T-helper 1 cell (primary cell): ENCODE results near the gene STYX.

Experiments
- DNase-seq, 5 donors: peaks; one replicate each; pipeline ENCODE4 v3.0.0-alpha.2; 2012 to 2020
- total RNA-seq, 4 donors: gene quantifications; one replicate each; lab custom pipeline; 2026; lab: John Stamatoyannopoulos, UW

The STYX gene, protein sequence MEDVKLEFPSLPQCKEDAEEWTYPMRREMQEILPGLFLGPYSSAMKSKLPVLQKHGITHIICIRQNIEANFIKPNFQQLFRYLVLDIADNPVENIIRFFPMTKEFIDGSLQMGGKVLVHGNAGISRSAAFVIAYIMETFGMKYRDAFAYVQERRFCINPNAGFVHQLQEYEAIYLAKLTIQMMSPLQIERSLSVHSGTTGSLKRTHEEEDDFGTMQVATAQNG
- total RNA-seq: 44.4 to 102 (median 69.4) reads per million in 4 donors

DNA sequence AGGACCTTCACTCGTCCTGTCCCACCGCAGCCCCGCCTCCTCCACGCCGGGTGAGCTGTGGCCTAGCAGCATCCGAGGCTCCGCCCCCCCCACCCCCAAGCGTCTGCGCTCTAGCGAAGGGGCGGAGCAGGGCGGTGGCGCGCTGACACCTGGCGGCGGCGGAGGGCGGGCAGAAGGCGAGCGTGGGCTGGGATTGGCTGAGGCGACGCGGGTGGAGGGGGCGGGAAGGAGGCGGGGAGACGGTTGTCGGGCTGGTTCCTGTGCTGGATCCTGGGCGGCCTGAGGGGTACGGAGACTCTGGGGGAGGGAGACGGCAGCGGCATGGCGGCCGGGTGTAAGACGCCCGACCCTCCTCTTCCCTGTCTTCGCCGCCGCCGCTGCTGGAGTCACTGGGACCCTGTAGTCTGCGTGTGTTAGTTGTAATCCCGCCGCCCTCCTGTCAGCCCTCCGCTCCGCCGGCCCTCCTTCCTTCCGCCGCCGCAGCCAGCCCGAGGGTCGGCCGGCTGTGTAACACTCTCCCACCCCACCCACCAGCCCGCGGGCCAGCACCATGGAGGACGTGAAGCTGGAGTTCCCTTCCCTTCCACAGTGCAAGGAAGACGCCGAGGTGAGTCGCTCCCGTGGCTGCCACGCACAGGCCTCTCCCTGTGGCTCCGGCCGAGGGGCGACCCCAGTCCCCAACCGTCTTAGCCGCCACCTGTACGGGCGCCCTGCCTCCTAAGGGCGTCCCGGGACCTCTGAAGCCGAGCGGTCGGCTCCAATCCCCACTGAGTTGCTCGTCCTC, at the start of gene STYX:
Gene STYX, plus strand, starts transcription at position 242 of the 784 bp plus-strand sequence. Its CDS starts 309 bp downstream, at position 551.
- peak; percentile 97 to 99 (median 98) for DNase-seq

DNA sequence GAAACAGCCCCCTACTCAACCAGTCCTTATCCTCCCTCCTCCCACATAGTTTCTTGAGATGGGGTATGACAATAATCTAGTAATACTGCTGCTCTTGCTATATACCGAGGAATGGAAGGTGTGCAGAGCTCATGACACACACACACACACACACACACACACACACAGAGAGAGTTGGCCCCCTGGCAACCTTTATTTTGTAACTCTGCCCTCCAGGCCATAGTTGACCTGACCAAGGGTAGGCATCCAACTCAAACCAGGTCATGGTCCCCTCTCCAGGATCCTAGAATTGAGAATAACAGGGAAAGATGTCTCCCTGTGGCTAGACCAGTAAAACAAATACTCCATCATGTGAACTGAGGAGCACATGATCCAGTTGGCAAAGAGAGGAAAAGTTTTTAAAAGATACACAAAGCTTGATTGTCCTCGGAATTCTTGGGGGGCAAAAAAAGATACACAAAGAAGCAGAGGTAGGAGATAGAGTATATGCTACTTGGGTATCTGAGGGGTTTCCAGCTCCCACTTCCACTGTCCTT, 45.9 kb upstream of the STYX start:
- no peak for DNase-seq

DNA sequence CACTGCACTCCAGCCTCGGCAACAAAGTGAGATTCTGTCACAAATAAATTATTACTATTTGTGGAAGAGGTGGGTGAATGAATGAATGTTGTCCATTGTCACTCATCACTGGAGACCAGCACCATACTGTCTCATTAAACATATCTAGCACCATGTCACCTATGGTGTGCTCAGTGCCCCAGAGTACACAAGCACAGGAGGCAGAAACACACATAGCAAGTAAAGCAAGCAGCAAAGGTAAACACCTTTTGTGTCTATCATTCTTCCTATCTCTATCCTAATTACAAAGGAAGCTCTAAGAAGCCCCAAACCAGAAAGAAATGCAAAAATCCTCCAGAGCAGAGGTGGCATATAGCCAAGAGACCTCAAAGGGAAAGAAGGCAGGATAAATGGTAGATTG, 43.8 kb upstream of the STYX start:
- no peak for DNase-seq

DNA sequence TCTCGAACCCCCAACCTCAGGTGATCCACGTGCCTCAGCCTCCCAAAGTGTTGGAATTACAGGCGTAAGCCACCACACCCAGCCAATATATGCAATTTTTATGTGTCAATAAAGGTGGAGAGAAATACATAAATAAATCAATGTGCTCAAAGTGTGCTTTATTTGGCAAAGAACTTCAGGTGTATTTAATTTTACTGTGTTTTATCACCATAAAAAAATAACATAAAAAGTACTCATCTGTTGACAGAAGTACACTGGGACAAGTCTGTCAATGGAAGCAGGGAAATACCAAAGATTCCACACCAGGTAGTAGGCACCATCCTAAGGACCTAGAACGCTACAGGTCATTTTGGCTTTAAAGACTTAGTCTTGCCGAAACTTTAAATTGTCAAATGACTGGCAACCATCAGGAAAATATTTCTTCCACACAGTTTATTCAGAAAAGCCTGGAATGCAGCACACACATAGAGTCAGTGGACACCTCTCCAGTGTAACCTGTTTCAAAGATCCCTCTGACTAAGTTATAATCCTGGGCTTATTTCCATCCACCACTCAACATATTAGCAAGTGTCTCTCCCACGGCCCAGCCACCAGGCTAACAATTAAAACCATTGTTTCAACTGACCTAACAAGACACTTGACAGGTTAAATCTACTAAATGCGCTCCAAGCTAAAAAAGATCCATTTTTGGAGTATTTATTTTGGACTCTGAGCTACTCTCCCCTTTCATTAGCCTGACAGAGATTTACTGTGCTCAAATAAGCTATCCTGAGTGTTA, 38.8 kb upstream of the STYX start:
- DNase-seq: no peak

DNA sequence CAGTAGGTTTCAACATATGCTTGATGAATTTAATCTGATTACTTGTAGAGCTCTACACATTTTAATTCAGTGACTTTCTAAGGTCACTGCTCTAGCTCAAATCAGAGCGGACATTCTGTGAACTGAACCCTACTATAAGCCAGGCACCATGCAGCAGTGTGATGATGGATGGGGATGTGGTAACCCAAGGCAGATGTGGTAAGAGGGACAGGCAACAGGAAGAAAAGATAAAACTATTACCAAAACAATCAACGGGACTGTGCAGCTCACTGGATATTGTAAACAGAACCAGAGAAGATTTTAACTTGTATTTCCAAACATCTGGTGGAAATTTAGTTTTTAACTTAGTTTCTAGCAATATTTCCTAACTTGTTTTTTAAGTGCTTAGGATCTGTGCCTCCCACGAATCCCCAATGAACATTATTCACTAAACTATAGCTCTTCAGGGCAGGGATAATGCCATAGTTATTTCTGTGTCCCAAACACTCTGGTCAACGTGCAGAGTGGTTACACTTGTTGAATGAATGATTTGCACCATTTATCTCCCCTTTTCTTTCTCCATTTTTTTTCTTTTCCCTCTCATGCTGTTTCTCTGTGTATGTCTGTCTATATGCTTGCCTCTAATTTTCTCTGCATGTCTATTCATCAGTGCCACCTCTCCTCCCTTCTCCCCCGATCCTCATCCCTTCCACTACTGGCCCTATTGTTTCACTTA, 37.6 kb upstream of the STYX start:
- DNase-seq: peak in 1 of 5 donors; percentile 44

DNA sequence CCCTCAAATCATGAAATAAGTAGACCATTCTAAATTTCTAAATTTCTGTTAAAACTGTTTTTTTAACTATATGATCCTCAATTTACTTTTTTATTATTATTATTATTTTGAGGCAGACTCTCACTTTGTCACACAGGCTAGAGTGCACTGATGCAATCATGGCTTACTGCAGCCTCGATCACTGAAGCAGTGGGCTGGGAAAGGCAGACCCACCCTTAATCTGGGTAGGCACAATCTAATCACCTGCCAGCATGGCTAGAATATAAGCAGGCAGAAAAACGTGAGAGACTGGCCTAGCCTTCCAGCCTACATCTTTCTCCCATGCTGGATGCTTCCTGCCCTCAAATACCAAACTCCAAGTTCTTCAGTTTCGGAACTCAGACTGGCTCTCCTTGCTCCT, 36.9 kb upstream of the STYX start:
- no peak for DNase-seq

DNA sequence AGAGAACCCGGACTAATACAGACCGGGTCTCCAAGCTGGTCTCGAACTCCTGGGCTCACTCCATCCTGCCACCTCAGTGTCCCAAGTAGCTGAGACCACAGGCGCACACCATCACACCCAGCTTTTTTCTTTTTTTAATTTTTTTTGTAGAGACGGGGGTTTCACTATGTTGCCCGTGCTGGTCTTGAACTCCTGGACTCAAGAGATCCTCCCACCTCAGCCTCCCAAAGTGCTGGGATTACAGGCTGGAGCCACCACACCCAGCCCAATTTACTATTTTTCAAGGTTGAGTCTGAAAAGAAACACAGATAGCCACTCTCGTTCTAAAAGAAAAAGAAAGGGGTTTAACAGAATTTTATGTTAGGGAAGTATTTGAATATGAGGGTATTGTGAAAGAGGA, 36.4 kb upstream of the STYX start:
- no peak for DNase-seq

DNA sequence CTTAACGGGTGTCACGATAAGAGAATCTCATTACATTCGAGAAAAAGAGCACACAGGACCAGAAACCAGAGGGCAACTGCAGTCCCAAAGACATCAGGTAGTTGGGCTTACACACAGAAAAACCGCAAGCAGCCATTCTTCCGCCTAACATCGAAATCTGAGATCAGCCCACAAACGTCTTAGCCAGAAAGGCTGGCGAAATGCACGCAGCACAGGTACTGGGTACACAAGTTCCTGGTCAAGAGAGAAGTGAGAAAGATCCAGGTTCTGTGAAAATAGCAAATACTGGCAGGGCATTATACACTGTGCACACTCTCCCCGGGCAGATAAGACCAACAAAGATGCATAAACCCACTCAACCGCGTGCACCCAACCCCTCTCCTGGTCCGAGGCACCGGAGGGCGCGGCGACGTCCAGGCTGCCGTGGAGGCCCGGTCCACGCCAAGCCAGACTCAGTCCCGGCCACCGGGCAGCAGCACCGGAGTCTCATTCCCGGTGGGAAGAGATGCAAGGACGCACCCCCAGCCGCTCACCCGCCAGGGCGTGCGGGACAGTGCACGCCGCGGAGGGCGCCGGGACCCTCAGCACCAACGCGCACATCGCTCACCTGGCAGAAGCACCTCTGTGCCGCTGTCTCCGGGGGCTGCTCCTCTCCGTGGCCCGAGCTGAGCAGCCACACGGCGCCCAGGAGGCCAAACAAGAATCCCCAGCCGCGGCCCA, 35.0 kb upstream of the STYX start:
- peak; percentile 26 to 83 (median 49) for DNase-seq

DNA sequence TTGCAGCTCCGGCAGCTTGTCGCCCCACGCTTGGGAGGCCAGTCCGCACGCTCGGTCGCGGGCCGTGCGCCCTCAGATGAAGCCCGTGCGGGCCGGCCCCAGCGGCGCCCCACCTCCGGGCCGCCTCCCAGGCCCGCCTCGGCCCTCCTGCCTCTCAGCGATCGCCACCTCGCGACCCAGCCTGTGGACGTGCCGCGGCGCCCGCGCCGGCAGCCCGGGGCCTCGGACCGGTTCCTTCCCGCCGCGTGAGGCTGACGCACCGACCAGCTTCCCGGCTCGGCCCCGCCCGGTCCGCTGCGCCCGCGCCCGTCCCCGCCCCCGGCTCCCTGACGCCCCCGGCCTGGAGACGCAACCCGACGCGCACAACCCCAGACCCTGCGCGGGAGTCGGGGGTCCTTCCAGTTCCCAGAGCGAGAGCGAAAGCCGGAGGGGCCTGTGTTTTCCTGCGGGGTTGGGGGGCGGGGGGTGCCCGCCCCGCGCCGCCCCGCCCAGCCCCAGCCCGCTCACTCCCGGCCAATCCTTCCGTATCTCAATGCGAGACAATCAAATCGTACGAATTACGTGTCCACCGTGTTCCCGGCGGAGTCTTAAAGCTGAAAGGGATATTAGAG, 34.4 kb upstream of the STYX start, which contains the start of gene ERO1A:
Gene ERO1A, minus strand, starts transcription at position 78 of the 611 bp plus-strand sequence. Its CDS starts 77 bp downstream, at position 1.
- DNase-seq: peak; percentile 48 to 64 (median 56)

DNA sequence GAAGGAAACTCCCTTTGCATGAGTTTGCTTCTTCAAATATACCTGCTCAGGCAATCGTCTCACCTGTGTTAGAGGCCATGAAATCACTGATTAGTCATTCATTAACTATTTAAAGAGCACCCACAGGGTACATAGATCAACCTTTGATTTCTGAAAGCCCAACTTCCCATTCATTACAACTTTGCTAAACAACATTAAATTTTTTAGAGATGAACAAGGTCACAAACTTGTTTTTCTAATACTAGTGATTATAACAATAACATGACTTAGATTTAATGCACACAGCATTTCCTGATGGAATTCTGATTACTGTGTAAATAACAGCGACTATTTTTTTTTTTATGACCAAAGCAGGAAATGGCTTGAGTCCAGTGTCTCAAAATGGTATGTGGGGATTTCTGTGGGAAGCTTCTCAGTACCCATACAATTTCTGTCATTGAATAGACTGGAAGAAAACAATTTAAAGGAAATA, 29.2 kb upstream of the STYX start:
- no peak for DNase-seq

DNA sequence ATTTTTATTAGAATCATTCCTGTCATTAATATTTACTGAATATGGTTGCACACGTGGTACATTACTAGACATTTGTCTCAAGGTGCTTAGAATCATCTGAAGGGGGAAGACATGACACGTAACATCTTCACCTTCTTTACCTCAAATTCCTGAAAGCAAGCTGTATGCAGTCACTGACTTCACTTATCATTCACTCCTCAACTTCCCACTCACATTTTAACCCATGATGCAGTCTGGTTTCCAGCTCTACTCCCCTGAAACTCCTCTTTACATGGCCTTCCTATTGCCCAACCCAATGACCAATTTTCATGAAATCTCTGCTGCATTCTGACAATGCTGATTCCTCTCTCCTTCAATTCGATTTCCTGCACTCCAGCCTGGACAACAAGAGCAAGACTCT, 28.7 kb upstream of the STYX start:
- DNase-seq: no peak

DNA sequence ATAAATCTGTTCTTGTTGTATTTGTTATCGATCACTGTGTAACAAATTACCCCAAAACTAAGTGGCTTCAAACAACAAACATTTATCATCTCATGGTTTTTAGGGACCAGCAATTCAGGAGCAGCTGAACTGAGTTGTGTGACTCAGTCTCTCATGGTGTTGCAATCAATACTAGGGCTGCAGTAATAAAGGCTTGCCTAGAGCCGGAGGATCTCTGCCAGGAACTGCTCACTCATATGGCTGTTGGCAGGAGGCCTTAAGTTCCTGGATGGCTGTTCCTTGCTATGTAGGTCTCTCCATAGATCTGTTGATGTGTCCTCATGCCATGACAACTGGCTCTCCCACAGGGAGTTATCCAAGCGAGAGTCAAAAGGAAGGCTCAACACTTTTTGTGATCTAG, 26.7 kb upstream of the STYX start:
- no peak for DNase-seq

DNA sequence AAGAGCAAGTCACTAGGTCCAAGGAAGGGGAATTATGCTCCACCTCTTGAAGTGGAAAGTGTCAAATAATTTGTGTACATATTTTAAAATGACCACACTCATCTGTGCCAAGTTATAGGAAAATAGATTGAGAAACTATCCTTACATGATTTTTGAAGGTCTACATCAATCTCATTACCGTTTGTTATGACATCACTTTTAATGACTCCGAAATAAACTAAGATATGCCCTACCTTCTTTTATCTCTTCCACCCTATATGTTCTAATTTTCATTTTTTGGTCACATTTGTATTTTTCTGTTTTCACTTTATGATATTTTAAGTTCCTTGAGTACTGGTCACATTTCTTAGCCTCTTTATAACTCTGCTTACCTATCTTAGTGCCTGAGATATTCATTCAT, 26.3 kb upstream of the STYX start:
- DNase-seq: no peak

DNA sequence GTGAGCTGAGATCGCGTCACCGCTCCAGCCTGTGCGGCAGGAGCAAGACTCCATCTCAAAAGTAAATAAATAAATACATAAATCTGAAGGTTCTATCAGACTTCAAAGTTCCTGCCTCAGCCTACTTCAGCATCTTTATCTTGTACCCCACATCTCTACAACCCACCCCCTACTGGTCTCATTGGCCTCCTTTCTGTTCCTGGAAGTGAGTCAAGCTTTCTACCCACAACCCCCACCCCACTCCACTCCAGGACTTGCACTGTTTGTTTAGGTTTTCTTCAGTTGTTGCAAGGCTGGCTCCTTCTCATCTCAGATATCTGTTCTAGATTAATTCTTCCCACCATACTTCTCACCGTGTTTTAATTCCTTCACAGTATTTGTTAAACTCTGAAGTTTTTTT, 23.7 kb upstream of the STYX start:
- peak in 2 of 5 donors; percentile 17 to 61 for DNase-seq

DNA sequence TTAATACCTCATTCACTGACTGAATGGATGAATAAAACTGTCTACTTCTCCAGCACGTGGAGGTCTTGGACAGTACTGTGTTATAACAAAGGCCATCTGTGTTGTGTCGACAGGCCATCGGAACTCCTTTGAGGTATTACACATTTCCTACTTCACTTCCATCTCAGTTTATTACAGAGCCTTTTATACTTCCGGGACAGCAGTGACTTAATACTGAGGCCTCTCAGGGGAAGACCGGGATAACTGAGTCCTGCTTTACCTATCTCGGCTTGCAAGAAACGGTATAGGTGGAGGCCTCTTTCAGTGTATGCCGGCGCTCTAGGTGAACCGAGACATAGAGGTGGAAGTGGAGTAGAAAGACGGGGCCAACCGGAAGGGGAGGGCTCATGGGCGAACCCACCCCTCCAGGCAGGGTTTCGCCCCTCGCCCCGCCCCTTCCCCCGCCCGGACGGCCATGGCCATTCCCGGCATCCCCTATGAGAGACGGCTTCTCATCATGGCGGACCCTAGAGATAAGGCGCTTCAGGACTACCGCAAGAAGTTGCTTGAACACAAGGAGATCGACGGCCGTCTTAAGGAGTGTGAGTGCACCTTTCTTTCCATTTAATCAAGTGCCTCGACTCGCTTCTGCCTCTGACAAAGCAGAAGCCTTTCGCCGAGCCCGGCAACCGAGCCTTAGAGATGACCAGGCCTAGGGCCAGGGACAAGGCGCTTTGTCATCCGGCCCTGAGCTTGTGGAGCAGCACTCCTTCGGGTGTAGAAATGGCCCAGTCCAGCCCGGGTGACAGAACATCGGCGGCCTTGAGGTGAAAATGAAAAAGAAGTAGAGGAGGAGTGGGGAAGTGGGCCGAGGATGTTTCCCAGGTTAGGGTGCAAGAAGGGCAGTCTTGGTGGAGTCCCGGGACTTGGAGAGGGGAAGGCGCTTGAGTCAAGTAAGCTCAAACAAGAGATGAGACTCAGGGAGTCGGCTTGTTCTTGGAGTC, 23.0 kb upstream of the STYX start, which contains the start of gene PSMC6:
Gene PSMC6, plus strand, starts transcription at position 477 of the 983 bp plus-strand sequence. Its CDS starts 20 bp downstream, at position 497.
- peak; percentile 89 to 94 (median 94) for DNase-seq

DNA sequence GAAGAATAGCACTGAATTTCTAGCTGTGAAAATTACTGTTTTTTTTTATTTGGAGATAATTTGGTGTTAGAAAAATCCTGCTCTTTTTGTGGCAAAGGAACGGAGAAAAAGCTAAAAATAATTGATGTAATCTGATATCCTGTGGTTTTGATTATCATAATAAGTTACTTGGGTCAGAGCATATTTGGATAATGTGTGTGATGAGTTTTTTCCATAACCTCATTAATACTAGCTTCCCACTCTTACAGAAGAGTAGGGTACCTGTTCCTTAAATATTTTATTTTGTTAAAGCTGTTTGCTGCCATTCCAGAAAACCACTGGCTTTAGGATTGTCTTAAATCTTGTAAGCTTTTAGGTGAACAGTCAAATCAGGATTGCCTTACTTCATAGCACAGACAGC, 18.3 kb upstream of the STYX start:
- no peak for DNase-seq

DNA sequence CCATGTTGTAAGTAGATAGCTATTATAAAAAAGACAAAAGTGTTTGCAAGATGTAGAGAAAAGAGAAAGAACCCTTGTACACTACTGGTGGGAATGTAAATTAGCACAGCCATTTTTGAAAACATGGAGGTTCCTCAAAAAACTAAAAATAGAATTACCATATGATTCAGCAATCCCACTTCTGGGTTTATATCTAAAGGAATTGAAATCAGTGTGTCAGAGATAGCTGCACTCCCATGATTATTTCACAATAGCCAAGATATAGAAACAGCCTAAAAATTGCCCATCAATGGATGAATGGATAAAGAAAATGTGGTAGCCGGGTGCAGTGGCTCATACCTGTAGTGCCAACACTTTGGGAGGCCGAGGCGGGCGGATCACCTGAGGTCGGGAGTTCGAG, 13.8 kb upstream of the STYX start:
- no peak for DNase-seq

DNA sequence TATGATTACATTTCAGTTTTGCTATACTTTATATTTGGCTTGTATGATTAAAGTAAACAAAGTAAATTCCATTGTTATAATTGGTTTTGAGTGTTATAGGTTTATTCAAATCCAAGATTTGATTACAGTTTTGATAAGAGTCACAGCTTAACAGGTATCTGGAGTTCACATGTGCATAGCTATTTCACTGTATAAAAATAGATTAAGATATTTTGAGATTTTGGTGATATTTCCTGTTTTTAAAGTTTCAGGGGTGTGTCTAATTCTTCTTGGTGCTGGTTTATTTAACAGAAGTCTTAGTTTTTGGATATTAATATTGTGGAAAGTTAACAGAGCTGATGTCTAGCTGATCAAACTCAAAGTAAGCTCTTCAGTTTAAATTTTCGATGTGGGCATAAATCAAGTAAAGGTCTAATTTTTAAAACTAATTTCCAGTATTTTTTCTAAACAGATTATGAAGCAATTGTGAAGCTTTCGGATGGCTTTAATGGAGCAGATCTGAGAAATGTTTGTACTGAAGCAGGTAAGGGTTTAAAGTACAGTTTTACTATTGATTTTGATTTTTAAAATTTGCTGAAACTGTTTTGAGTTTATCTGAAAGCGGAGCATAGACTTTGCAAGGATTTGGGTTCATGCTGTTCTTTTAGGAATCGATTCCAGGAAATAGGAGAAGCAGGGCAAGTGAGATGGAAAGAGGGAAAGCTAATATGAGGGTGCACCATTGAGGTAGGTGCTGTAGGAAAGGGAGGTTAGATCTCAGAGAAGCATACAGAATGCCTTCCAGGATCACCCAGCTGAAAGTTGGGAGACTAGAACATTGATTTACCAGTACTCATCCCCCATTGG, 6.2 kb upstream of the STYX start:
- DNase-seq: no peak

DNA sequence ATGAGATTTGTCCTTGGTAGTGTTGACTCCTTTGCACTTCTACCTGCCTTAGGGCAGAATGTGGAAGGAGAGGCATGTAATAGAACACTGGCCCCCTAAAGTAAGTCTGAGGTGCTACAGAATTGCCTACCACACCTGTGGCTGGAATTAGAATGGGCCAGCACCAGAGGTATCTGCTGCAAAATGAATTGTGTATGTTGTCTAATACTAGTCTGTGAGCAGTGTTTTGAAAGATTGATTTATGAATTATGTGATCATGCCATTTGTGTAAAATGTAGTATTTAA, 5.7 kb upstream of the STYX start:
- DNase-seq: no peak
